HG03565 (cell line): ENCODE measurements around the gene HSFX3.
"Not testable (repeated sequence)": the region's sequence is repeated elsewhere in the genome, so short reads cannot be mapped to it uniquely, and the experiment has no call there.

Experiments used
- ATAC-seq: cut with Tn5 transposase; IDR thresholded peaks from one replicate; pipeline ENCODE4 v1.9.1; 2021; ENCODE audit warnings: mild to moderate bottlenecking, moderate library complexity; ENCODE audit not compliant: unreplicated experiment

The HSFX3 gene

DNA sequence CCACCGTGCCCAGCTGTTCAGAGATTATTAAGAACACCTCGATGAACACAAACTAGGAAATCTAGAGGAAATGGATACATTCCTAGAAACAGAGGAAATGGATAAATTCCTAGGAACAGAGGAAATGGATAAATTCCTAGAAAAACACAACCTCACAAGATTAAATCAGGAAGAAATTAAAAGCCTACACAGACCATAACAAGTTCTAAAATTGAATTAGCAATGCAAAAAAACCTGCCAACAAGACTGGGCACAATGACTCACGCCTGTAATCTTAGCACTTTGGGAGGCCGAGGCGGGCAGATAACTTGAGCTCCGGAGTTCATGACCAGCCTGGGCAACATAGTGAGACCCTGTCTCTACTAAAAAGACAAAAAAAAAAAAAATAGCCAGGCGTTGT lies 31.5 kb downstream of the HSFX3 start:
- ATAC-seq, result no peak

DNA sequence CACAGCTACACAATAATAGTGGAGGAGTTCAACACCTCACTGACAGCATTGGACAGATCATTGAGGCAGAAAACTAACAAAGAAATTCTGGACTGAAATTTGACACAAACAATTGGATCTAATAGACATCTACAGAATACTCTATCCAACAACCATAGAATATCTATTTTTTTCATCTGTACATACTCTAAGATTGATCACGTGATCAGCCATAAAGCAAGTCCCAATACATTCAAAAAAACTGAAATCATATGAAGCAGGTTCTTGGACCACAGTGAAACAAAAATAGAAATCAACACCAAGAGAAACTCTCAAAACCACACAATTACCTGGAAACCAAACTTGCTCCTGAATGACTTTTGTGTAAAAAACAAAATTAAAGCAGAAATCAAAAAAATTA lies 32.4 kb downstream of the HSFX3 start:
- no peak for ATAC-seq

DNA sequence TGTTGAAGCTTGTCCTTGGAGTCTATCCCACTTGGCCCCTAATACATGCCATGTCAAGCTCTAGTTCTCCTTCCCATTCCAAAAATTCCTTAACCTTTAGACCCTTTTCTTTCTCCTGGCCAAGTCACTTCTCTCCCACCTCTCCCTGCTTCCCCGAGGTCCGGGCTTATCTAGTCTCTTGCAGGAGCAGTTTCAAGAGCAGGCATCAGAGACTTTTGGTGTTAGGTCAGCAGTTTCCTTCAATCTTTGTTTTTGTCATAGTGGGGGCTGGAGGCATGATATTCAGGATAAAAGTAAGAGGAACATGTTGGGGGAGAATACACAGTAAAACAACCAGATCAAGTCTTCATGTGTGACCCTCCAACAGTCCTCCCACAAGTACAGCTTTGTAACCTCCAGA lies 33.1 kb downstream of the HSFX3 start:
- ATAC-seq, result no peak

DNA sequence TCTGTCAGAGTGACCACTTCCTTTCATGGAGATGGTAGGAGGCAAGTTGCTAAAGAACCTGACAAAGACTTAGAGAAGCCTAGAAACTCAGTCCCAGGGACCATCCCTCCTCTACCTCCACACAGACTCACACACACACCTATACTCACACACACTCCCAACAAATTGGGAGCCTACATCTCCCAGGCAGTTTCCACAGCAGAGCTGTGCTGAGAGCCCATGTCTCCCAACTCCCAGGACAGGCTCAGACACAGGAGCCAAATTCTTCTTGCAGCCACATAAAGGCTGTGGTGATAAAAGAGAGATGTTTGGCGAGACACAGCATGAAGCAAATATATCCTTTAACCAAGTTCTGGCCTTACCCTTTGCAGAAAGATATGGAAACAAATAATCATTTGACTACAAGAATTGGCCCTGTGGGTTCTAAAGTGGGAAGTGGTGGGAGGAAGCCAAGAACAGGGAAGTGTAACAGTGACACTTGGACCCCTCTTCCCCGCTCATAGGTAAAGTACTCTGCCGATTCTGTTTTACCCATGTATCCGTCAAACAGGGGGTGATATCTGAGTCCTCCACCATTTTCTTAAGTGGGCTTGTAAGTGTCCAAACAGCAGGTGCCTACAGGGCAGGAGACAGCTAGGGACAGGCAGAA lies 33.6 kb downstream of the HSFX3 start:
- ATAC-seq, result no peak

DNA sequence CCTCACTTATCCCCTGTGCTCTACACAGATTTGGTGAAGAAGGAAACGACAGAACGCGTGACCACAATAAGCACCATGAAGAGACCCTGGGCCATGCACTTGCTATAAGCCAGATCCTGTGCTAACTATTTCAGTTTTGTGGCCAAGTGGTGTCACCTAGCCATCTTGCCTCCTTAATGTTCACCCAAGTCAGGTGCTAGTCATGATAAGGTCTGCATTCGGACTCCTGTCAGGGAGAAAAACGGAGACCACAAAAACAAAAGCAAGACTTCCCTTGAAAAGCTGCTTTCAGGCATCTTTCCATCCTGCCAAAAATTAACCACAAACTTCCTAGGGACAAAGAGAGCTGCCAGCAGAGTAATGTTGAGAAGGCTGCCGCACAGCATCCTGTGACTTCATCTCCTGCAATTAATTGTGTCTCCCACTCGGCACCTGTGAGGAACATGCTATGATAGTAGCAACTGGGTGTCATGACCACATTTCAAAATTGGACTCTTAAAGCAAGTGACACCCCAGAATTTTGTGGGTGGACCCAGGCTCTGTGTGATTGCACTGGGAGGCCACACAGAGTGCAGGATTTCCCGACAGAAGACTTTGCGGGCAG lies 35.8 kb downstream of the HSFX3 start:
- no peak for ATAC-seq

DNA sequence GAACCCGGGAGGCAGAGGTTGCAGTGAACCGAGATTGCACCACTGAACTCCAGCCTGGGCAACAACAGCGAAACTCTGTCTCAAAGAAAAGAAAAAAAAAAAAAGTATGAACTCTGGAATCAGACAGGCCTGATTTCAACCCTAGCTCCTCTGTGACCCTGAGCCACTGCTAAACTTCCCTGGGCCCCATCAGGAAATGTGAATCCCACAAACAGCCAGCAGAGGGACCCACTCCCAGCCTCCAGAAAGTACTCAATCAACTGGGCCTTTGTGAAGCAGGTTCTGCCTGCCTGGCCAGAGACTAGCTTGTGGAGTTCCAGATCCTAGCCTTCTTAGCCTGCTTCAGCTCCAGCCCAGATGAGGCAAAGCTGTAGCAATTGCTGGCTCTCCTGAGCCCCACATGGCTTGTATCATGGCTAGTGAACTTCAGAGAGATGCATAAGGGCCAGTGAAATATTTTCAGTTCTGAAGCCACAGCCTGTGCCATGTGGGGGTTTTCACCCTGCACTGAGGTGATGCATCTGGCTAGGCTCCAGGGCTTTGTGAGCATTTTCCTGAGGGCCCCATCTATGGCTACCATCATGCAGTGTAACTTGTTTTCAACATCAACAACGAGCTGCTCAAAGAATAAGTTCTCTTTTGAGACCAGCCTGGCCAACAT lies 37.4 kb downstream of the HSFX3 start:
- no peak for ATAC-seq

DNA sequence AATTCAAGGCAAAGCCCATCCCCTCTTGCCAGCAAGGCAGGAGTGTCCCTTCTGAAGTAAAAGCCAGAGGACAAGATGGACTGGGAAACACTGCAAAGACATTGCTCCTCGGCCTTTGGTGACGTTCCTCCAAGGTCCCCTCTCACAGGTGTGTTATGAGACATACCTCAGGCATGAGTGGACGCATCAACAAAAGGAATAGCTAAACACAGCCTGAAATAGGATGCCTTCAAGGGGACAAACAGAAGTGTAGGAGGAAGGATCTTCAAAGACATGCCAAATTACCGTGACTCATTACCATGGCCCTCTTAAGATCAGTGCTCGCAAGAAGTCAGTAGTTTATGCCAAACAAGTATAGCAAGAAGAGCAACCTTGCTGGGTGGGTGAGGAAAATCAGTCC lies 38.6 kb downstream of the HSFX3 start:
- ATAC-seq, result no peak

DNA sequence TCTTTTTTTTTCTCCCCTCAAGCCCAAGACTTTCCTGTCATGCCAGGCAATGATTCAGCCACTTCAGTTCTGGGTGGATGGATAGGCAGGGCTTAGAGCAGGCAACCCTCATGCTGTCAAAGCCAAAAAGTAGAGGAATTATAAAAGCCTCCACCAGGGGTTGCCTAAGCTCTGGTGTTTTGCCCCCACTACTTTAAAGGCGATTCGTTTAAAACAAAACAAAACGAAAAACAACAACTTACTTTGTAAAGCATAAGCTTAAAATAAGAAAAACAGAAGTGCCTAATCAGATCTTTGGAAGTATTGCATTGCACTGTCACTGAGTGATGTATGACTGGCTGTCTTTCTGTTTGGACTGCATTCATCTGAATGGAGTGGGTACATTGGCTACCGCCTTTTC lies 39.3 kb downstream of the HSFX3 start:
- ATAC-seq, result no peak

DNA sequence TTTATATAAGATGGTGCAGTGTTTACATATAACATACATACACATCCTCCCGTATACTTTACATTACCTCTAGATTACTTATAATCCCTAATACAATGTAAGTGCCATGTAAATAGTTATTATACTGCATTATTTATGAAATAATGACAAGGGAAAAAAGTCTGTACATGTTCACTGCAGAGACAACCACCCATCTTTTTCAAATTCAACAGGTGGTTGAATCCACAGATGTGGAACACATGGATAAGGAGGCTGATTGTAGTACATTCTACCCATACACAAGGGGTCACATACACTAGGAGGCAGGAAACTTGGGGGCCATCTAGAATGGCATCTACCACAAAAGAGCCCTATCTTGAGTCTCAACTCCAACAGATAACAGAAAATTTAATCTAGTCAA lies 41.3 kb downstream of the HSFX3 start:
- no peak for ATAC-seq

DNA sequence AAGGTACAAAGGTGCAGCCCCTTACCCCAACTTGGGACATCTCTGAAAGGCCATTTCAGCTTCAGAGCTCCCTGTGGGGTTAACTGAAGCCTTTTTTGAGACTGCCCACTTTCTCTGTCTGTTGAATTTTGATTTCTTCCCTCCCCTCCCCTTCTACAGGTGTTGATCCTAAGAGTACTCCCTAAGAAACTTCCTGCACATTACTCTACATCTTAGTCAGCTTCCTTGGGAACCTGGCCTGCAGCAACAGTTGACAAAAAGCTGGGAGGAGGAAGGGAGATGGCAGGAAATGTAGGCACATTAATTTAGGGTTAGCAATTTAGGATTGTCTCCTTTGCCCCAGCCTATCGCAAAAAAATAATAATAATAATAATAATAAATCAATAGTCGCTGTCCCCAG lies 43.4 kb downstream of the HSFX3 start:
- no peak for ATAC-seq

DNA sequence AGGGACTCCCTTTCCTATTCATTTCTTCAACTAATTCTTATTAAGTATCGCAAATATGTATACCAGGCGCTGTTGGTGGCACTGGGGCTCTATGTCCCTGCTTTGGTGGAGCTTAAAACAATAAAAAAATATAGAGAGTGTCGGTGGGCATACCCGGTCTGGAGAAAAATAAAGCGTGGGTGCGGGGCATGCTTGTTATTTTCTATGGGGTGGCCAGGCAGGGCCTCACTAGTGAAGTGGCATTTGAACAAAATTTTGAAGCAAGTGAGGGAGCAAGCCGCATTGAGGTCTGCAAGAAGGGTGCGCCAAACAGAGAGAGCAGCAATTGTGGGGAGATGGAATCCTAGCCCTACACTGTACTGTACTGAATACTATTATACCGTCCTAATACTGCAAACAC lies 44.1 kb downstream of the HSFX3 start:
- ATAC-seq, result no peak

DNA sequence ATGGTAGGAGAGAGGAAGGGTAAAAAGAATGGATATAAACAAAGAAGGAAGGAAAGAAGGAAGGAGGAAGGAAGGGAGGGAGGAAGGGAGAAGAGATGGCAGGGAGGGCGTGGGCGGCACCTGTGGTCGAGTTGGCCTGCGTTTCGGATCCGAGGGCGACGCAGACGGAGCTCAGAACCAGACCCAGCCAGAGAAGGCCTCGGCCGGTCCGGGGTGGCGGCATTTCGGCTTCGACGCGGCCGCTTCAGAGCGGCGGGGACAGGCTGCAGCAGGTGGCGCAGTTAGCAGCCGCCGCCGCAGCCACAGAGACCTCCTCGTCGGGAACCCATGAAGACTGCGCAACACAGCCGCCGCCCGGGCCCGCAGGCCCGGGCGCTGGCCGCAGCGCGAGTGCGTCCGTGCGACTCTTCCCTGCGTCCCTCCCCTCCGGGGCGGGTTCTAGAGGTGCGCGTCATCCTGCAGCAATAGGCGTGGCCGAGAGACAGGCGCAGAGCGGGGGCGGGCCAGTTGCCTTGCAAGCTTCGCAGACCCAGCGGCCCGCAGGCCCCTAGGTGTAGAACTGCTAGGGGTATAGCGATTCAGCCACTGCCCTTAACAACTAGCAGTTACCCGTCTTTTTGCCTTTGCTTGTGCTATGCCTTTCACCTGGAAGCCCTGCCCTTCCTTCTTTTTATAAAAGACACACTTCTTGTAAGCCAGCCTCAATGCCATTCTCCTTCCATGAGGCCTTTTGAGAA lies 44.6 kb downstream of the HSFX3 start, which contains the start of gene IDS:
TSS of gene IDS (minus strand) at position 392 of the 737 bp plus-strand sequence. CDS start at position 223, 169 bp downstream.
- ATAC-seq, result peak; percentile 79

DNA sequence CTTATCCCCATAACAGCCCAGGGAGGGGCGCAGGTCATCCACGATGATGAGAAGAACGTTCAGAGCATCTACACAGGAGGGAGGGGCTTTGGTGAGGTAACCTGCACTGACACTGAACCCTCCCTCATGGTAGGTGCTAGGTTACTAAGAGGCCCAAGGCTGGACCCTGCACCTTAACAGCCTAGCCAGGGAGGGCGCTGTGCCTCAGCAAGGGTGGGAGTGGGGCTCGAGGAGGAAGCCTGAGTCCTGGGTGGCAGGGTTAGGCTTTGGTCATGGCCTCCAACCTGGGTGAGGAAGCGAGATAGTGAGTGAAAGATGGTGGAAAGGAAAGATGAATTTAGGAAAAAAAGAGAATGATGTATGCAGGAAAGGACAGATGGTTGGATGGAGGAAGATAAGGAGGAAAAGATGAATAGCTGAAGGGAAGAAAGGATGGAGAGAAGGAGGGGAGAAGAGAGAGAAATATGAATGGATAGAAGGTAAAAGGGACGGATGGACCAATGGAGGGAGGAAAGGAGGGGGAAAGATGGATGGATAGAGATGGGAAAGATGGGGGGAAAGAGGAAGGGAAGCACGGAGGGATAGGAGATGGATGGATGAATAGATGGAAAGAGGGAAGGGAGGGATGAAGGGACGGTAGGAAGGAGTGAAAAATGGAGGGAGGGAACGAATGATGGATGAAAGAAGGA lies 45.4 kb downstream of the HSFX3 start:
- ATAC-seq, result peak; percentile 29

DNA sequence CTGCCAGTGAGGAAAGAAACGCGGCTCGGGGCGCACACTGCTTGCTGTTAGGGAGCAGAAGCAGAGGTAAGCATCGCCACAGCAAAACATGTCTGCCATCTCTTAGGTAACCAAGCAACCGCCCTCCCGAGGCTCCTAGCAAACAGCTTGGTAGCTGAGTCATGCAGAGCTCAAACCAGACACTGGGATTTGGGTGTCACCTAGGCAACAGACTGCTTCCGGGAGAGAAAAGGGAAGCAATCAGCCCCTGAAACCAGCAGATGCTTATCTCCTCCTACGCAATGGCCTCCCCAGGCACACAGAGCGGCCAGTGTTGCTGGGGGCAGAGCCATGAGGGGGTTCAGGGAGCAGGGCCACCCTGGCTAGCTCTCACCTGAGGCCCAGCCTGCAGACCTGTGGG lies 46.3 kb downstream of the HSFX3 start:
- peak; percentile 74 for ATAC-seq

DNA sequence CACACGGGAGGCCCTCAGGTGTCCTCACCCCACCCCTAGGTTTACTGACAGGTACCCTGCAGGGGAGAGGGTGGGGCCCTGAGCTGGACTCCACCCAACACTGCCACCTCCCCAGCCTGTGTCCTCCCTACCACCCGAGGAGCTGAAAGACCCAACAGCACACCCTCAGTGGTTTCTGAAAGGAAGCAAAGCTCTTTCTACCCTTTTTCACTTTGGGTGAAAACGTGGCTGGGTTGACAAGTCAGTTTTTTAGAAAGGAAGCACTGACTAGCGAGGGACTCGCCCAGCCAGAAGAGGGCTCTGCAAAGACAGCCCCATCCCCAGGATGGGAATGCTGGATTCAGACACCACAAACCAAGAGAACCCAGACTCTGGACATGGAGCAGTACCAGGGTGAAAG lies 46.8 kb downstream of the HSFX3 start:
- ATAC-seq, result not testable (repeated sequence)

DNA sequence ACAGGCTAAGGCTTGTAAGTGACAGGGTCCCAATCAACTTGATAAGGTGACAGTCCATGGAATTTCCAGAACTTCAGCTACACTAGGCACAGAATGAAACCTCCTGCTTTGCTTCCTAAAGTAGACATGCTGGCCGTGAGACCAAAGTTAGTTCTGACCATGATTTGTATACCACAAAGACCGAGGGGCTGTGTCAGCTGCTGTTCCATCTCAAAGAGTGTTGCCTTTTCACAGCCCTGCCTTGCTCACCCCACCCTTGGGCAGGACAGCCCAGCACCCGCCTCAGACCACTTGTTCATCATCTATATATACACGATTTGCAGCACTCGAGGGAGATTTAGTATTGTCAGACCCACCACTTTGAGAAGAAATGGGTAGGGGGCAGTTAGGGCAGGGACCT lies 50.0 kb downstream of the HSFX3 start:
- no peak for ATAC-seq

DNA sequence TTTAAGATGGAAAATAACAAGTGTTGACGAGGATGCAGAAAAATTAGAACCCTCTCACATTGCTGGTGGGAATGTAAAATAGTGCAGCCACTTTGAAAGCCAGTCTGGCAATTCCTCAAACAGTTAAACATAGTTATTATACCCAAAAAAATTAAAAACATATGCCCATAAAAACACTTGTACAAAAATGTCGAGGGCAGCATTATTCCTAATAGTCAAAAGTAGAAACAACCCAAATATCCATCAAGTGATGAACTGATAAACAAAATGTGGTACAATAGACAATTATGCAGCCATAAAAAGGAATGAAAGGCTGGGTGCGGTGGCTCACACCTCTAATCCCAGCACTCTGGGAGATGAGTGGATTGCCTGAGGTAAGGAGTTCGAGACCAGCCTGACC lies 51.0 kb downstream of the HSFX3 start:
- ATAC-seq, result no peak
